Spleen (tissue), 11 donors: ENCODE data around the gene CDK12. TPM values are rescaled to one million over a fixed set of nuclear protein-coding genes. Genes with fewer than 3 reads are reported as not detected.
"Not testable (repeated sequence)": the region's sequence is repeated elsewhere in the genome, so short reads cannot be mapped to it uniquely, and the experiment has no call there.

Experiments used
- DNase-seq: peaks from one replicate; pipeline ENCODE4 v3.0.0-alpha.2; 2020
- H3K27ac ChIP-seq, 8 donors: fragments of 200-600 bp; sonication (generic) in 7 of 8; 1 replicate in 4 of 8; 2 replicates in 4 of 8; pipeline versions ENCODE4 v1.5.0 to v1.8.0; 2016 to 2021; ENCODE audit warnings: inconsistent platforms in 4 of 8, mild to moderate bottlenecking in 4 of 8, moderate library complexity in 1 of 8
- H3K27me3 ChIP-seq, 7 donors: fragments of 200-600 bp; sonication (generic) in 6 of 7; replicated peaks in 1 of 7; 1 replicate in 4 of 7; 2 replicates in 3 of 7; pipeline versions ENCODE4 v1.5.0 to v1.8.0; 2016 to 2021; ENCODE audit warnings: inconsistent platforms in 3 of 7, mild to moderate bottlenecking in 1 of 7
- H3K36me3 ChIP-seq, 6 donors: fragments of 200-600 bp; sonication (generic) in 5 of 6; 1 replicate in 4 of 6; 2 replicates in 2 of 6; pipeline versions ENCODE4 v1.5.0 to v1.8.0; 2016 to 2021; ENCODE audit warnings: inconsistent platforms in 2 of 6
- H3K4me1 ChIP-seq, 6 donors: fragments of 200-600 bp; sonication (generic) in 5 of 6; 1 replicate in 3 of 6; 2 replicates in 3 of 6; pipeline versions ENCODE4 v1.5.0 to v1.8.0; 2016 to 2021; ENCODE audit warnings: inconsistent platforms in 3 of 6
- H3K4me3 ChIP-seq, 8 donors: fragments of 200-600 bp; sonication (generic) in 7 of 8; 1 replicate in 4 of 8; 2 replicates in 4 of 8; pipeline versions ENCODE4 v1.5.0 to v1.8.0; 2016 to 2021; ENCODE audit warnings: inconsistent platforms in 4 of 8, mild to moderate bottlenecking in 4 of 8, moderate library complexity in 2 of 8
- H3K9me3 ChIP-seq, 8 donors: fragments of 200-600 bp; sonication (generic) in 7 of 8; 1 replicate in 4 of 8; 2 replicates in 4 of 8; pipeline versions ENCODE4 v1.5.0 to v1.8.0; 2016 to 2021; ENCODE audit warnings: inconsistent platforms in 4 of 8
- POLR2A ChIP-seq, 3 donors: fragments of 450-650 bp; IDR thresholded peaks; one replicate each; pipeline ENCODE4 v1.5.1; 2017; ENCODE audit warnings: antibody characterized with exemption in 3 of 3, mild to moderate bottlenecking in 1 of 3
- POLR2AphosphoS5 ChIP-seq, 3 donors: sonication (generic); formaldehyde crosslinking; IDR thresholded peaks; one replicate each; pipeline ENCODE4 v1.5.1; 2017; ENCODE audit warnings: antibody characterized with exemption in 3 of 3
- WGBS, 5 donors: extraction: QIAGEN DNeasy Blood & Tissue Kit in 3 of 5; methylation state at CpG; one replicate each; pipeline versions ENCODE4 v1.1.5 to v1.1.7; 2013 to 2018; 5-methylcytosine and 5-hydroxymethylcytosine counted together
- intact Hi-C: fragments of 100-400 bp; cut with DNase I; formaldehyde crosslinking; loops from one replicate; pipeline ENCODE4 v1.15.0; 2023; ENCODE audit warnings: low total_unique reads
- polyA plus RNA-seq, 3 donors: library from polyadenylated mRNA; stranded (reverse); fragments of 200-250 nt; gene quantifications; one replicate each; pipeline ENCODE4 v1.2.1, GENCODE V29; 2013
- total RNA-seq, 7 donors: library from RNA; depleted of rRNA in 3 of 7; stranded (reverse); fragments of >200 nt in 3 of 7; fragmentation: NEBNext Ultra II Directional in 4 of 7; extraction: Animal tissue kit (Norgen Biotek cat#: 25700) in 4 of 7; gene quantifications; one replicate each; pipeline versions ENCODE4 v1.1.0 to v1.2.1, GENCODE V29; 2016 to 2021
- TF ChIP-seq, protein P1 (sequence below), 11 experiments: fragments of 200-600 bp in 7 of 11; fragments of 450-650 bp in 4 of 11; sonication (generic) in 4 of 11; IDR thresholded peaks in 8 of 11; conservative IDR thresholded peaks in 3 of 11; 1 replicate in 7 of 11; 2 replicates in 4 of 11; pipeline versions ENCODE4 v1.4.0 to v1.8.0; 2016 to 2021; ENCODE audit warnings: antibody characterized with exemption in 11 of 11, inconsistent platforms in 4 of 11, mild to moderate bottlenecking in 1 of 11
- donor health status: healthy with polysubstance abuse.
- donor health status: DM: no; HTN: no; CAD: no; lungs with moderate emphysema.
- donor health status: DM: no; HTN: no; CAD: no.
- donor health status: Bipolar disorder and iron deficiency.
- donor health status: healthy.
- donor health status: DM: no; HTN: no; CAD: no.
- donor health status: DM: yes; HTN: yes; CAD: no.

Gene CDK12
- total and polyA plus RNA-seq, 10 donors = 6.9 to 88.1 (median 72.7) TPM

DNA sequence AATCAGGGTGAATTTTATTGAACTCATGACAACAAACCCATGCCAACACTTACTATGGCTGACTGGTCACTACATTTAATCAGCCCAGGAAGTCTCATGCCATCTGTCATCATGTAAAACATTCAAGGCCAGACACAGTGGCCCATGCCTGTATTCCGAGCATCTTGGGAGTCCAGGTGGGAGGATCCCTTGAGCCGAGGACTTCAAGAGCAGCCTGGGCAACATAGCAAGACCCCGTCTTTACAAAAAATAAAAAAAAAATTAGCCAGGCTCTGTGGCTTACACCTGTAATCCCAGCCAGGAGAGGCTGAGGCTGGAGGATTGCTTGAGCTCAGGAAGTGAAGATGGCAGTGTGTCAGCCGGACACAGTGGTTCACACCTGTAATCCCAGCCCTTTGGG is 5.4 kb upstream of the CDK12 start:
- TF ChIP-seq, protein P1, sequence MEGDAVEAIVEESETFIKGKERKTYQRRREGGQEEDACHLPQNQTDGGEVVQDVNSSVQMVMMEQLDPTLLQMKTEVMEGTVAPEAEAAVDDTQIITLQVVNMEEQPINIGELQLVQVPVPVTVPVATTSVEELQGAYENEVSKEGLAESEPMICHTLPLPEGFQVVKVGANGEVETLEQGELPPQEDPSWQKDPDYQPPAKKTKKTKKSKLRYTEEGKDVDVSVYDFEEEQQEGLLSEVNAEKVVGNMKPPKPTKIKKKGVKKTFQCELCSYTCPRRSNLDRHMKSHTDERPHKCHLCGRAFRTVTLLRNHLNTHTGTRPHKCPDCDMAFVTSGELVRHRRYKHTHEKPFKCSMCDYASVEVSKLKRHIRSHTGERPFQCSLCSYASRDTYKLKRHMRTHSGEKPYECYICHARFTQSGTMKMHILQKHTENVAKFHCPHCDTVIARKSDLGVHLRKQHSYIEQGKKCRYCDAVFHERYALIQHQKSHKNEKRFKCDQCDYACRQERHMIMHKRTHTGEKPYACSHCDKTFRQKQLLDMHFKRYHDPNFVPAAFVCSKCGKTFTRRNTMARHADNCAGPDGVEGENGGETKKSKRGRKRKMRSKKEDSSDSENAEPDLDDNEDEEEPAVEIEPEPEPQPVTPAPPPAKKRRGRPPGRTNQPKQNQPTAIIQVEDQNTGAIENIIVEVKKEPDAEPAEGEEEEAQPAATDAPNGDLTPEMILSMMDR (IDR thresholded peaks at IDR 0.05 in 8 of 11, conservative IDR thresholded peaks at IDR 0.05 in 3 of 11) = no peak
- TF ChIP-seq POLR2A (IDR thresholded peaks at IDR 0.05) (no peak), POLR2AphosphoS5 (IDR thresholded peaks at IDR 0.05) (no peak)
- H3K27me3 ChIP-seq = no peaks in the 10 kb centered on the region
- no peak overlapping the region for H3K27ac ChIP-seq
- no peak overlapping the region for H3K4me3 ChIP-seq
- WGBS, 5 donors = 74 to 87% (median 84%) methylated on average over 4 of the region's 4 CpGs
- DNase-seq = no peak
- H3K4me1 ChIP-seq = peaks cover 5 to 16% (median 12%) of the 10 kb centered on the region in 6 donors
- H3K36me3 ChIP-seq = no peaks in the 10 kb centered on the region
- intact Hi-C loops = no loop called here
- no peaks in the 10 kb centered on the region for H3K9me3 ChIP-seq

DNA sequence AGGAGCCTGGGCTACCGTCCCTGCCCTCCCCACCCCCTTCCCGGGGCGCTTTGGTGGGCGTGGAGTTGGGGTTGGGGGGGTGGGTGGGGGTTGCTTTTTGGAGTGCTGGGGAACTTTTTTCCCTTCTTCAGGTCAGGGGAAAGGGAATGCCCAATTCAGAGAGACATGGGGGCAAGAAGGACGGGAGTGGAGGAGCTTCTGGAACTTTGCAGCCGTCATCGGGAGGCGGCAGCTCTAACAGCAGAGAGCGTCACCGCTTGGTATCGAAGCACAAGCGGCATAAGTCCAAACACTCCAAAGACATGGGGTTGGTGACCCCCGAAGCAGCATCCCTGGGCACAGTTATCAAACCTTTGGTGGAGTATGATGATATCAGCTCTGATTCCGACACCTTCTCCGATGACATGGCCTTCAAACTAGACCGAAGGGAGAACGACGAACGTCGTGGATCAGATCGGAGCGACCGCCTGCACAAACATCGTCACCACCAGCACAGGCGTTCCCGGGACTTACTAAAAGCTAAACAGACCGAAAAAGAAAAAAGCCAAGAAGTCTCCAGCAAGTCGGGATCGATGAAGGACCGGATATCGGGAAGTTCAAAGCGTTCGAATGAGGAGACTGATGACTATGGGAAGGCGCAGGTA is 762 bp downstream of the CDK12 start:
- H3K9me3 ChIP-seq = no peaks in the 10 kb centered on the region
- TF ChIP-seq, protein P1 (IDR thresholded peaks at IDR 0.05 in 8 of 11, conservative IDR thresholded peaks at IDR 0.05 in 3 of 11) = no peak
- TF ChIP-seq POLR2AphosphoS5 (IDR thresholded peaks at IDR 0.05) = no peak
- no peak for TF ChIP-seq POLR2A (IDR thresholded peaks at IDR 0.05)
- peaks cover 16 to 53% (median 45%) of the 10 kb centered on the region in 6 donors for H3K4me1 ChIP-seq
- intact Hi-C loops = no loop called here
- WGBS, 5 donors = 0 to 1% (median 0%) methylated on average over 32 to 34 of the region's 34 CpGs
- peak overlapping the region; percentile 97 to 100 (median 99) for H3K27ac ChIP-seq
- DNase-seq = no peak
- H3K27me3 ChIP-seq = no peaks in the 10 kb centered on the region
- H3K4me3 ChIP-seq = peak overlapping the region; percentile 80 to 92 (median 85)
- H3K36me3 ChIP-seq = peaks cover 0 to 23% (median 0%) of the 10 kb centered on the region in 6 donors

DNA sequence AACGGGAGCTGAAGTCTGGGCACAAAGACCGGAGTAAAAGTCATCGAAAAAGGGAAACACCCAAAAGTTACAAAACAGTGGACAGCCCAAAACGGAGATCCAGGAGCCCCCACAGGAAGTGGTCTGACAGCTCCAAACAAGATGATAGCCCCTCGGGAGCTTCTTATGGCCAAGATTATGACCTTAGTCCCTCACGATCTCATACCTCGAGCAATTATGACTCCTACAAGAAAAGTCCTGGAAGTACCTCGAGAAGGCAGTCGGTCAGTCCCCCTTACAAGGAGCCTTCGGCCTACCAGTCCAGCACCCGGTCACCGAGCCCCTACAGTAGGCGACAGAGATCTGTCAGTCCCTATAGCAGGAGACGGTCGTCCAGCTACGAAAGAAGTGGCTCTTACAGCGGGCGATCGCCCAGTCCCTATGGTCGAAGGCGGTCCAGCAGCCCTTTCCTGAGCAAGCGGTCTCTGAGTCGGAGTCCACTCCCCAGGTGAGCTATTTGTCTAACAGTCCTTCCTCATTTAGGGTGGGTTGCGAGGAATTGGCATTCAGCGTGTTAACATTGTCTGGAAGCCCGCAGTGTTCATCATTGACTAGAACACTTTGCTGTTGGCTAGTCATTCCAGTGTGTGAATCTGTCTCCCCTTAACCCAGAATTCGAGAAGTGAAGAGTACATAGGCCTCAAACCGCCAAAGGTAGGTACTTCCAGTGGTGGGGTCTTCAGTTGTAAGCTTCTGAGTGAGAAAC is 1.5 kb downstream of the CDK12 start:
- WGBS, 5 donors = 0 to 3% (median 1%) methylated on average over 15 to 28 of the region's 28 CpGs

DNA sequence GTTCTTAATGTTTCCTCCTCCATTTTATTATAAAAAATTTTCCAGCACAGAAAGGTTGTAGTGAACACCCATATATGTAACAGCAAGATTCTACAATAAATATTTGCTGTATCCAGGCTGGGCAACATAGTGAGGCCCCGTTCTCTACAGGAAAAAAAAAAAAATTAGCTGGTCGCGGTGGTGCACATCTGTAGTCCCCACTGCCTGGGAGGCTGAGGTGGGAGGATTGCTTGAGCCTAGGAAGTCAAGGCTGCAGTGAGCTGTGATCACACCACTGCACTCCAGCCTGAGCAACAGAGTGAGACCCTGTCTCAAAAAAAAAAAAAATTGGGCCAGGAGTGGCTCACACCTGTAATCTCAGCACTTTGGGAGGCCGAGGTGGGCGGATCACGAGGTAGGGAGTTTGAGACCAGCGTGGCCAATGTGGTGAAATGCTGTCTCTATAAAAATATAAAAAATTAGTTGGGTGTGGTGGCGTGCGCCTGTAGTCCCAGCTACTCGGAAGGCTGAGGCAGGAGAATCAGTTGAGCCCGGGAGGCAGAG is 3.4 kb downstream of the CDK12 start:
- H3K4me3 ChIP-seq = peak overlapping the region in 7 of 8 donors; percentile 22 to 87 (median 81)
- DNase-seq, H3K9me3 ChIP-seq, intact Hi-C loops, H3K27me3 ChIP-seq, H3K27ac ChIP-seq: not testable (repeated sequence)
- H3K36me3 ChIP-seq = peaks cover 0 to 50% (median 8%) of the 10 kb centered on the region in 6 donors
- peaks cover 16 to 76% (median 54%) of the 10 kb centered on the region in 6 donors for H3K4me1 ChIP-seq
- 61 to 90% (median 77%) methylated on average over 11 of the region's 11 CpGs for WGBS, 5 donors

More for the DNA sequence above, 1.5 kb downstream of the CDK12 start:
- peak overlapping the region; percentile 80 to 92 (median 85) for H3K4me3 ChIP-seq
- TF ChIP-seq POLR2AphosphoS5 (IDR thresholded peaks at IDR 0.05) = no peak
- TF ChIP-seq, protein P1 (IDR thresholded peaks at IDR 0.05 in 8 of 11, conservative IDR thresholded peaks at IDR 0.05 in 3 of 11) = no peak
- TF ChIP-seq POLR2A (IDR thresholded peaks at IDR 0.05) = no peak
- DNase-seq = peak; percentile 78
- H3K27ac ChIP-seq = peak overlapping the region; percentile 97 to 100 (median 99)
- peaks cover 0 to 31% (median 3%) of the 10 kb centered on the region in 6 donors for H3K36me3 ChIP-seq
- intact Hi-C loops = no loop called here
- H3K9me3 ChIP-seq = no peaks in the 10 kb centered on the region
- peaks cover 16 to 61% (median 51%) of the 10 kb centered on the region in 6 donors for H3K4me1 ChIP-seq
- no peaks in the 10 kb centered on the region for H3K27me3 ChIP-seq

DNA sequence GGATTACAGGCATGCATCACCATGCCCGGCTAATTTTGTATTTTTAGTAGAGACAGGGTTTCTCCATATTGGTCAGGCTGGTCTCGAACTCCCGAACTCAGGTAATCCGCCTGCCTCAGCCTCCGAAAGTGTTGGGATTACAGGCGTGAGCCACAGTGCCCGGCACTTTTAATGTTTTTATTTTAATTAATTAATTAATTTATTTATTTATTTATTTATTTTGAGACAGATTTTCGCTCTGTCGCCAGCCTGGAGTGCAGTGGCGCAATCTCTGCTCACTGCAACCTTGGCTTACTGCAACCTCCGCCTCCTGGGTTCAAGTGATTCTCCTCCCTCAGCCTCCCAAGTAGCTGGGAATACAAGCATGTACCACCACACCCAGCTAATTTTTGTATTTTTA is 7.3 kb downstream of the CDK12 start:
- Histone ChIP-seq H3K36me3 (peaks cover 0 to 89% (median 40%) of the 10 kb centered on the region in 6 donors), H3K4me1 (peaks cover 16 to 61% (median 41%) of the 10 kb centered on the region in 6 donors)
- H3K4me3 ChIP-seq, intact Hi-C loops, H3K27ac ChIP-seq, H3K27me3 ChIP-seq, DNase-seq, H3K9me3 ChIP-seq: not testable (repeated sequence)
- WGBS, 5 donors = 95 to 97% (median 96%) methylated on average over 11 of the region's 11 CpGs
